GM10847 (cell line): ENCODE measurements around the gene RGS10.

Experiments
- POLR2A ChIP-seq: IDR thresholded peaks from 2 replicates; pipeline ENCODE4 v1.6.1; 2011; ENCODE audit not compliant: insufficient read length; ENCODE audit errors: extremely low read depth

The RGS10 gene

DNA sequence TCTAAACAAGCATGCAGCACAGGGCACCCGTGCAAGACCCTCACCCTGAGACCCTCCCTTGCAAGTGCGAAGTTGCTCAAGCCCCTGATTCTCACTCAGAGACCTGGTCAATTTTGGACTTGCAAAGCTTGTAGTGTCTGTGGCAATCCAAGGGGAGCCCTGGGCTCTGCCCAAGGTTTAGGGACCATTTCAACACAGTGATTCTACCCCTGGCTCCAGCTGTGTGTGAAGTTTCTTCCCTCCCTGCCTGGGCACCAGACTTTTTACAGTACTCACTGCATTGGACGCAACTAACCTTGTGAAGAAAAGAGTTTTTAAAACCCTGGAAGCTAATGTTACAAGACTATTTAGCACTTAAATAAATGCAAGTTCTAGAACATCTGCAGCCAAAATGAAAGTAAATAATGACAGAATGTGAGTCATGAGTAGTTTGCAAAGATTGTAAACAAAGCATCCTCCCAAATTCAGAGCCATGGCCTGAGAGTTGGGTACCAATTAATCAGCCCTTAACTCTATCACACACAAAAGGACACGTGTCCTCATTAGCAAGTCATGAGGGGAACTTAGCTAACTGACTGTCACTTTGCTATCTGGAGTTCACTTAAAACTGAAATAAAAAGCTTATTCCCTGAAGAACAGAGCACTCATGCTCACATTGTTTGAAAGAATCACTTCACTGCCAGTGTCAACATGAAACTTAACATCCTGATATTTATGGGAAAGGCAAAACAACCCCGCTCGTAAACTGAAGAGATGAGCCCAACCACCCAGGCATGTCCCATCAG is 48.1 kb downstream of the RGS10 start:
- no peak for TF ChIP-seq POLR2A

DNA sequence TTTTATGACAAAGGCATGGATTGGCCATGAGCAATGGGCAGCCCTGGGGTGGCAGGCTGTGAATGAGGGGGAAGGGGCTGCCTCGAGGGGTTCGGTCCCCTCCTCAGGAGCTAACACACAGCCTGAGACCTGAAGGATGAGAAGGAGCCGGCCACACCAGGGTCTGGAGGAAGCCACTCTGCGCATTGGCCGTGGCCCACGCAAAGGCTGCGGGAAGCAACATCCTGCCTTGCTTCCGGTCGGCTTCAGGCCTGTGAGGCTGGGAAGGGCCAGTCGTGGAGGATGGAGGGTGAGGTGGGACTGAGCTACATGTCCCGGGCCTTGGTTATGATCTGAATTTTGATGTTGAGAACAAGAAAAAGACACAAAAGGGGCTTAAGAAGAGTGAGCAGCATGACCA is 49.4 kb downstream of the RGS10 start:
- TF ChIP-seq POLR2A: no peak

DNA sequence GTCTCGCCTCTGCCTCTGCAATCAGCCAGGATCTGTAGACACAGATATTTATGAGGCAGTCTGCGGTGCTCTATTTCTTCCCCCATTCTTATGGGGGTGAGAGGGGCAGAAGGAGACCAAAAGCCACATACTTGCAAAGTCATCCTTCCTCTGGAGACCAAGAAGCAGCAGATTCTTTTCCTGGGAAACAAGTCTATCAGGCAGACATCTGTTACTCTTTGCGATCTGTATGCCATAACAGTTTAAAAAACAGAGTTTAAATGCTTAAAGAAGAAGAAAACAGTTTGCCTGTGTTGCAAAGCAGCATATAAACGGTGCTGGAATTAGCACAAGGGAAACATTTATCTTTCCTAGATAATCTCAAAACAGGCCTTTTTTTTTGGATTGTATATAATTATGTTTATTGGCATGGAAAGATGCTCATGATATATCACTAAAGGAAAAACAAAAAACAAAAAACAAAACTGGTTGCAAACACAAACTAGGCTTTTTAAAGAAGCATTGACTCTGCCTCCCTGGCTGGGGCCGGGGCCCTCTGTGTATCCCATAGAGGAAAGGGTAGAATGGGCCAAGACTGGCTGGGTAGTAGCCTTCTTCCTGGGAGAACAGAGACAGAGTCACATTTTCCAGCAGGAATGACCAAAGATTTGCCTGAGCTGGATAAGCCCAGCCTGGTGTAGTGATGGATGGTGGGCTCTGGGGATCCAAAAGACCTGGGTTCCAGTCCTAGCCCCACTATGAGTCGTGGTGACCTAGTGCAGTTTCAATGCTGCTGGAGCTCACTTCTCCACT is 50.4 kb downstream of the RGS10 start:
- no peak for TF ChIP-seq POLR2A

DNA sequence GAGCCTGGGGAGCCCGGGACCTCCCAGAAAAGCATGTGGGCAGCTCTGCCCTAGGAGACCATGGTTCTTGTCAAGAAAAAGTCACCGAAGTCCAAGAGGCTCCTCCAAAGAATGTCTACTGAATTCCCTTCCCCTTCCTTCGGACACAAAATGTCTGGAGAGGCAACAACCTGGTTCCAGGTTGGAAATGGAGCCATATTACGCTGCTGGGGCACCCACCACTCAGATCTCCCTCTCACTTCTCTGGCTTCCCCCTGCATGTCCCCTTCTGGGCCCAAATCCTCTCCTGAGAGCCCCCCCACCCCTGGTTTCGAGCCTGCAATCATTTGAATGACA is 52.6 kb downstream of the RGS10 start:
- TF ChIP-seq POLR2A: no peak

DNA sequence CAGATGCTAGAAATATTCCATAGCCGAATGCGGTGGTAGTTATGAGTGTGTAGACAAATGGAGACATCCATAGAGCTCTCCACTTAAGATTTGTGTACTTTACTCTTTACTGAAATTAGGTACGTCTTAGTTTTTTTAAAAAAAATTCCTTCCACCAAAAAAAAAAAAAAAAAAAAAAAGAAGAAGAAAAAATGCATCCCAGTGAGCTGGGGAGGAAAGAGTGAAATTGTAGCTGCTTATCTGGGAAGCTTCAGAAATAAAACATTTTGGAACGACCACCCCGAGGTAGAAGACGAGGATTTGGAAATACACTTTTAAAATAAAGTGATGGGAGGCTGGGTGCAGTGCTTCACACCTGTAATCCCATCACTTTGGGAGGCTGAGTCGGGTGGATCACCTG is 53.8 kb downstream of the RGS10 start:
- TF ChIP-seq POLR2A: no peak

DNA sequence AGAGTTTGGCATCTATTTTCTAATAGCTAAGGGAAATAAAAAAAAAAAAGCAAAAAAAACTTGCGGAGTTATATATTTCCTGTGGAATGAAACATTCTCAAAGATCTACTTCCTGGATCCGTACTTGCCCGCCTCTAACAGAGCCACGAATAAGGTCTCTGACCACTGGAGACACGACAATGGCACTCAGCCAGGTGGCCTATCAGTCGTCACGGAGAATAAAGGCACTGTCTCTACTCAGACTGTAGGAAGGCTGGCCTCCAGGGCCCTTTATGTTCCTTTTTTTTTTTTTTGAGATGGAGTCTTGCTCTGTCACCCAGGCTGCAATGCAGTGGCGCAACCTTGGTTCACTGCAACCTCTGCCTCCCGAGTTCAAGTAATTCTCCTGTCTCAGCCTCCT is 58.7 kb downstream of the RGS10 start:
- no peak for TF ChIP-seq POLR2A

DNA sequence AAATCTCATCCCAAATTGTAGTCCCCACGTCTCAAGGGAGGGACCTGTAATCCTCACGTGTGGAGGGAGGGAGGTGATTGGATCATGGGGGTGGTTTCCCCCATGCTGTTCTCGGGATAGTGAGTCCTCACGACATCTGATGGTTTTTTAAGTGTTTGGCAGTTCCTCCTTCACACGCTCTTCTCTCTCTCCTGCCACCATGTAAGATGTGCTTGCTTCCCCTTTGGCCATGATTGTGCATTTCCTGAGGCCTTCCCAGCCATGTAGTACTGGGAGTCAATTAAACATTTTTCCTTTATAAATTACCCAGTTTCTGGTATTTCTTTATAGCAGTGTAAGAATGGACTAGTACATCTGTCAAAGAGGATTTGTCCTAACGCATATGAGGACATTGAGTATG is 59.5 kb downstream of the RGS10 start:
- TF ChIP-seq POLR2A: no peak

DNA sequence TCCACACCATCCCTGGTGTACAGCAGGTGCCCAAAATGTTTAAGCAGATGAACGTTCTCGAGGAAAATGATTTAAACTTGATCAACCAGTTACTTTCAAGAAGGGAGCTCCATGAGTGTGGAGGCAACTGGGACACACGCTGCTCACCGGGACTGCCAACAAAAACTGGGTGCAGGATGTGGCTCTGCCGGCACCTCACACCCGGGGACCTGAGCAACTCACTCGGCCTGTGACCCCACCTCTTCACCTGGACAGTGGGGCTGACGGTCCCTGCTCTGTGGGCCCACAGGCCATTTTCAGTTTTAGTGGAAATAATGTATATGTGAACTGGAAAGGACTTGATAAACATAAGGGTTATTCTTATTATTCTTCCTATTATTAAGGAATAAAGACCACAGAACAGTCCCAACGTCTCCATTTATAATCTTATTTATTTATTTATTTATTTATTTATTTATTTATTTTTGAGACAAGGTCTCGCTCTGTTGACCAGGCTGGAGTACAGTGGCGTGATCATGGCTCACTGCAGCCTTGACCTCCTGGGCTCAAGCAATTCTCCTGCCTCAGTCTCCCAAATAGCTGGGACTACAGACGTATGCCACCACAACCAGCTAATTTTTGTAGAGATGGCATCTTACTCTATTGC is 60.6 kb downstream of the RGS10 start:
- no peak for TF ChIP-seq POLR2A

DNA sequence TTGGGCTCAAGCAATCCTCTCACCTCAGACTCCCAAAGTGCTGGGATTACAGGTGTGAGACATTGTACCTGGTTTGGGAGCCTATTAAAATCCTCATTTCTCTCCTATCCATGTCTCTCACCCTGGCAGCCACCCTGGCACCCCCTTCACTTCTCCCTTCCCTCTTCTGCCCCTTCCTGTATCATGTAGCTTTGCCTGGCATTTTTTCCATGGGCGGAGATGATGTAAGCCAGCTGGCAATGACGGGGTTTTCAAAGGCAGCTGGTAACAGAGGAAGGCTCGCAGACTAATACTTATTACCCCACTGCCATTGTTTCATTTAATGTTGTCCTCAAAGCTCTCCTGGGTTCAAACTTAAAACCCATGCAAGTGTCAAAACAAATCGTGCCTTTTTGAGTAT is 61.9 kb downstream of the RGS10 start:
- no peak for TF ChIP-seq POLR2A

DNA sequence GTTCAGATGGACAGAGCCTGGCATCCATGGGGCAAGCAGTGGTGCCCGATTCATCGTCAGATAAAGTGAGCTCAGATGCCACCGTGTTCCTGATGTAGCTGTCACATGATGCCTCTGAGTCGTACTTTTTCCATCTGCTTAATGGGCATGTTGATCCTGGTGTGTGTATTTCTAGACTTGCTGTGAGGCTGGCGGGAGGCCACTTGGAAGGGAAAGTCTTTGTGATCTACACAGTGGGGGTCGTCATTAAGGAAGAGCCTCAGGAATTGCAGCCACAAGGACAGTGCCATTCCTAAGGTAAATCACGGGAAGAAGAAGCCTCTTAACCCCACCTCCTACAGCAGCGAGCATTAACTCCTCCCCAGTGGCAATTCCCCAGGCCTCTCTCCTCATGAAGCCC is 63.0 kb downstream of the RGS10 start:
- no peak for TF ChIP-seq POLR2A

DNA sequence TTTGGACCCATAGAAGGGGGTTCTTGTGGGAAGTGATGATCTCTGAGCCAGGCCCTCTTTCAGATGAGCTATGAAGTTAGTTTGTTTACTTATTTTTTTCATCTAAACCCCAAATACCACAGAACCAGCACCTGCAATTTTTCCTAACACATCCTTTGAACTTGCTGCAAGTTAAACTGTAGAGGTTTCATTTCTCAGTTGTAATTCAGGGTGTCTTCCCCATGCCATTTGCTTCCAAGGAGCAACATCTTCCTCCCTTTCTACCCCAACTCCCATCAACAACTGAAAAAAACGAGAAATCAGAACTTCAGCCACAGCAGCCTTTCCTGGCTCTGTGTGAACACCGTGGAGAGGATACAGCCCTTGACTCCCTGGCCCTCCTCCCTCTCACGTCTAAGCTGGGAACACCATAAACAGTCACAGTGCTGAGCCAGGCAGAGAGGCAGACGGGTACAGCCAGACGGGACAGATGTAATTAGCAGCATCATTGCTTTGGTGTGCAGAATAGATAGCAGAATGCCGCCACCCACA is 63.6 kb downstream of the RGS10 start:
- no peak for TF ChIP-seq POLR2A

DNA sequence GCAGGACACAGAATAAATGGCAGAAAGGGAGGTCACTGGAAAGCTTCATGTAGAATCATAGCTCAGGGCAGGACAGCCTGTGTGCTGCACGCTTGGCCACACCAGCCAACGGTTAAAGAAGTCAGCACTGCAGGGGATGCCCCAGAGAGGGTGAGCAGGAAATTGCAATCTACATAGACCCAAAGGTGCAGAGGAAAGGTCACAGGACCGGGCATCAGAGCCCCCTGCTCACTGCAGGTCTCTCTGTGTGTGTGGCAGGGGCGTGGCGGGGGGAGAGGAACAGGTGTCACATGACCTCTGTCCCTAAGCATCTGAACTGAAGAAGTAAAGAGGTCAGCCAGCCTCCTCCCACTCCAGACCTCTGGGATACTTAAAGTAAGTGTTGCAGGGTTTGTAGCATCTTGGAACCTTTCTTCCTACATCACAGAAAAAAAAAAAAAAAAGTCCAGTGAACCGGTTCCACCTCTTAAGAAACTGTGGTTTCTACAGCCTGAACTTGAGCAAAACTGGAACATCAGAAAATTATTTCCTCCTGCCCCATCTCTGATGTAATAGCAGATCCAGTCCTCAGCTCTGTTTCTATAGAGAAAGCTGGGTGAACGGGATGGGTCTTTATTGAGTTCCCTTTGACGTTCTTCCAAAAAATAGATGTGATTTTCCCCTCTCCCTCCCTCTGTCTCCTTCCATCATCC is 64.3 kb downstream of the RGS10 start:
- TF ChIP-seq POLR2A: no peak

DNA sequence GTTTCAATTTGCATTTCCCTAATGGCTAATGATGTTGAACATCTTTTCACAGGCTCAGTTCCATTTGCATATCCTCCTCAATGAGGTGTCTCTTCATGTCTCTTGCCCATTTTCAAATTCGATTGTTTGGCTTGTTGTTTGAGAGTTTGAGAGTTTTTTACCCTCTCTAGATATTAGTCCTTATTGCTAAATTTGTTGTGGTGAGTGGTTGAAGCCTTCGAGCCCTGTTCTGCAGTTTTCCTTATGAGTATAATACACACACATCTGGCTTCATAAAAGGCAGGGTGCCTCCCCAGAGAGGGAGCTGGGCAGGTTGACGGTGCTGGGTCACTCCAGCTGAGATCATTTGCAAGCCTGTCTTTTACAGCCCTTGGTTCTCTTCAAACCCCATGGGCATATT is 65.1 kb downstream of the RGS10 start:
- no peak for TF ChIP-seq POLR2A

DNA sequence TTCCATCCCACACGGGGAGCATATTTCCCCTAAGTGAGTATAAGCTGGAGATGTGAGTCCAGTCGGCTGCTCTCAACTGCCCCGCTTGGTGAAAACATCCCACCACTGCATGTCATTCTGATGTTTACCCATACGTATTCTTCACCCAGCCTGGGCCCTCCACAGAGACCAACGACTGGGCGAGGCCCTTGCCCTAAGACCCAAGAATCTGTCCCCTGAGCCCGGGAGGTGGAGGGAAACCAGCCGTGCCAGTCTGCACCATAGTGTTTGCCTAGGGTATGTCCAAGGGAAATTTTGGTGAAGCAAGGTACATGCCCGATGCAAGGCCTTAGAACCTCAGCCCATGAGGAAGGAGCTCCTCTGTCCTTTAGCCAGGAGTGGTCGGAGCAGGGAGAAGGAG is 67.9 kb downstream of the RGS10 start:
- TF ChIP-seq POLR2A: no peak

DNA sequence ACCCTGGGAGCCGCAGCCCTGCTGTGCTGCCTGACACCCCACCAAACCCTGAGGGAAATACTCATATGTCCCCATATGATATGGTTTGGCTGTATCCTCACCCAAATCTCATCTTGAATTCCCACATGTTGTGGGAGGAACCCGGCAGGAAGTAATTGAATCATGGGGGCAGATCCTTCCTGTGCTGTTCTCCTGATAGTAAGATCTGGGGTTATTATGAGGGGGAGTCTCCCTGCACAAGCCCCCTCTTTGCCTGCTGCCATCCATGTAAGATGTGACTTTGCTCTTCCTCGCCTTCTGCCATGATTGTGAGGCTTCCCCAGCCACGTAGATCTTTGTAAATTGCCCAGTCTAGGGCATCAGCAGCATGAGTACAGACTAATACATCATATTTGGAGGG is 68.7 kb downstream of the RGS10 start:
- TF ChIP-seq POLR2A: no peak
